HL-60 (cell line): ENCODE results near the gene SH3PXD2A.

ENCODE experiments used
- CTCF ChIP-seq: IDR thresholded peaks from one replicate; pipeline ENCODE4 v1.5.1; 2011; ENCODE audit warnings: low read length, control low read depth, inconsistent platforms; ENCODE audit not compliant: insufficient read depth
- GABPA ChIP-seq: IDR thresholded peaks from 2 replicates; pipeline ENCODE4 v1.6.1; 2012; ENCODE audit warnings: low read depth
- POLR2AphosphoS5 ChIP-seq: IDR thresholded peaks from 2 replicates; pipeline ENCODE4 v1.6.1; 2012; ENCODE audit warnings: low read depth
- REST ChIP-seq: IDR thresholded peaks from 2 replicates; pipeline ENCODE4 v1.6.1; 2012; ENCODE audit warnings: low read depth; ENCODE audit not compliant: insufficient replicate concordance
- SPI1 ChIP-seq: IDR thresholded peaks from 2 replicates; pipeline ENCODE4 v1.6.1; 2012; ENCODE audit warnings: low read depth, mild to moderate bottlenecking, borderline replicate concordance

- TF ChIP-seq CTCF (no peak), REST (no peak), SPI1 (no peak), POLR2AphosphoS5 (no peak), GABPA (no peak)
Observed at GRCh38 chr10:103555712-103556111, 299.7 kb downstream of the SH3PXD2A start.
